ENCODE data around the gene PPFIBP1. TPM values are rescaled to one million over a fixed set of nuclear protein-coding genes. Genes with fewer than 3 reads are reported as not detected.

PPFIBP1 gene
- polyA plus RNA-seq, 1 of the 3 experiments (the other 2 are of a cell fraction): 55.0 TPM

GRCh38 chr12:27606986-27607385 lies 83.0 kb downstream of the PPFIBP1 start:
- no peak for DNase-seq
- no peaks in the 10 kb centered on the region for H3K9me2 ChIP-seq
- CTCF ChIA-PET: no interaction called here
- H3K27me3 ChIP-seq (ENCODE audit: insufficient read depth): no peaks in the 10 kb centered on the region
- no peak overlapping the region for H3K4me3 ChIP-seq (ENCODE audit: low read depth in 2 of 2, low read length in 1 of 2)
- no peaks in the 10 kb centered on the region for H3K9me3 ChIP-seq
- H3K4me2 ChIP-seq: 0 out of 2 replicates have a peak overlapping the region, but pooled peaks have one; percentile 0
- H4K20me1 ChIP-seq (ENCODE audit: insufficient read depth): no peaks in the 10 kb centered on the region
- 38% methylated on average over 2 of the region's 2 CpGs for WGBS (ENCODE audit: low lambda C conversion rate)
- peaks cover 99% of the 10 kb centered on the region for H3K79me2 ChIP-seq (ENCODE audit: insufficient read depth)
- H3F3A ChIP-seq (replicated peaks; ENCODE audit: insufficient read depth): peaks cover 31% of the 10 kb centered on the region
- H3K9ac ChIP-seq: no peak overlapping the region
- peak overlapping the region in 1 of 2 experiments; percentile 79; a peak in 1 of 4 replicates for H3K27ac ChIP-seq (ENCODE audit: low read depth in 2 of 2, low read length in 1 of 2)
- no peak overlapping the region for H2AFZ ChIP-seq (ENCODE audit: low read depth)
- peaks cover 2 to 32% of the 10 kb centered on the region in 2 experiments for H3K4me1 ChIP-seq (ENCODE audit: control insufficient read depth in 1 of 2, insufficient read depth in 2 of 2, low read depth in 1 of 2, low read length in 1 of 2)
- POLR2A ChIA-PET: no interaction called here
- no peak for TF ChIP-seq IRF3 (IDR thresholded peaks at IDR 0.05; ENCODE audit: low read depth, low read length)
- no peak for TF ChIP-seq CTCF (IDR thresholded peaks at IDR 0.05)
- TF ChIP-seq REST (IDR thresholded peaks at IDR 0.05; ENCODE audit: low read depth, low read length): no peak
- no peak for TF ChIP-seq USF2 (IDR thresholded peaks at IDR 0.05; ENCODE audit: borderline replicate concordance, low read depth, low read length)
- TF ChIP-seq FOXJ3 (CRISPR knock-in tag; IDR thresholded peaks at IDR 0.05): no peak
- TF ChIP-seq FOXM1 (IDR thresholded peaks at IDR 0.05; ENCODE audit: low read depth): no peak
- TF ChIP-seq NFIC (IDR thresholded peaks at IDR 0.05; ENCODE audit: borderline replicate concordance): no peak
- TF ChIP-seq PBX3 (IDR thresholded peaks at IDR 0.05): no peak
- TF ChIP-seq TCF12 (IDR thresholded peaks at IDR 0.05): no peak
- no peak for TF ChIP-seq ELF1 (IDR thresholded peaks at IDR 0.05)
- no peak for TF ChIP-seq EP300 (IDR thresholded peaks at IDR 0.05; ENCODE audit: borderline replicate concordance in 1 of 2, low read depth in 1 of 2, low read length in 1 of 2)
- no peak for TF ChIP-seq ZBTB33 (IDR thresholded peaks at IDR 0.05; ENCODE audit: borderline replicate concordance, low read depth)
- TF ChIP-seq FOSL2 (IDR thresholded peaks at IDR 0.05; ENCODE audit: borderline replicate concordance, low read depth): no peak
- TF ChIP-seq CHD2 (IDR thresholded peaks at IDR 0.05; ENCODE audit: low read length, partially characterized antibody): no peak
- TF ChIP-seq YY1 (IDR thresholded peaks at IDR 0.05; ENCODE audit: low read depth): no peak
- TF ChIP-seq MEF2A (IDR thresholded peaks at IDR 0.05; ENCODE audit: borderline replicate concordance, low read depth): no peak
- H3K36me3 ChIP-seq (replicated peaks in 1 of 2; ENCODE audit: control insufficient read depth in 1 of 2, insufficient read depth in 2 of 2, low read length in 1 of 2): peaks cover 0 to 25% of the 10 kb centered on the region in 2 experiments

All from SK-N-SH (cell line).